DOHH2 (cell line): ENCODE results near the gene HIBCH.

Experiments
- EZH2phosphoT487 ChIP-seq: fragments of 200-600 bp; sonication (generic); IDR thresholded peaks from 2 replicates; pipeline ENCODE4 v1.6.1; 2017; ENCODE audit warnings: borderline replicate concordance, mild to moderate bottlenecking, antibody characterized with exemption, low read length, moderate library complexity, mixed read lengths
- TF ChIP-seq, protein P1 (sequence below): fragments of 200-600 bp; sonication (generic); IDR thresholded peaks from one replicate; pipeline ENCODE4 v1.5.1; 2014; ENCODE audit warnings: antibody characterized with exemption, mild to moderate bottlenecking, low read depth, low read length; ENCODE audit not compliant: poor library complexity, severe bottlenecking

DNA sequence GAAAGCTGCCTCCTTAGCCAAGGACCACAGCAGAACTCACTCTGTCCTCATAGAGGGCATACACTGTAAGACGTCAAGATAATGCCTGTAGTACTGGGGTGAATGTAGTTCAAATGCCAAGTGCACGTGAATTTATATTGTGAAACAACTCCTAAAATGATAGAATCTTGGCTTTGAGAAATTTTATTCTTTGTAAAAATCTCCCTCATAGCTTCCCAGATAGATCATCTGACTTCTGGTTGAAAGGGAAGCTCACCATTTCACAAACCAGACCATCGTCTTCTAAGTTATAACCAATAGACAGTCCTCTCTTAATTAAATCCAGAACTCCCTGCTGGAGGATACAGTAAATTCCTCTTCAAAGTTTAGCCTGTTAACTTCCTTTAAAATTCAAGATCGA lies 146.2 kb downstream of the HIBCH start:
- TF ChIP-seq, protein P1, sequence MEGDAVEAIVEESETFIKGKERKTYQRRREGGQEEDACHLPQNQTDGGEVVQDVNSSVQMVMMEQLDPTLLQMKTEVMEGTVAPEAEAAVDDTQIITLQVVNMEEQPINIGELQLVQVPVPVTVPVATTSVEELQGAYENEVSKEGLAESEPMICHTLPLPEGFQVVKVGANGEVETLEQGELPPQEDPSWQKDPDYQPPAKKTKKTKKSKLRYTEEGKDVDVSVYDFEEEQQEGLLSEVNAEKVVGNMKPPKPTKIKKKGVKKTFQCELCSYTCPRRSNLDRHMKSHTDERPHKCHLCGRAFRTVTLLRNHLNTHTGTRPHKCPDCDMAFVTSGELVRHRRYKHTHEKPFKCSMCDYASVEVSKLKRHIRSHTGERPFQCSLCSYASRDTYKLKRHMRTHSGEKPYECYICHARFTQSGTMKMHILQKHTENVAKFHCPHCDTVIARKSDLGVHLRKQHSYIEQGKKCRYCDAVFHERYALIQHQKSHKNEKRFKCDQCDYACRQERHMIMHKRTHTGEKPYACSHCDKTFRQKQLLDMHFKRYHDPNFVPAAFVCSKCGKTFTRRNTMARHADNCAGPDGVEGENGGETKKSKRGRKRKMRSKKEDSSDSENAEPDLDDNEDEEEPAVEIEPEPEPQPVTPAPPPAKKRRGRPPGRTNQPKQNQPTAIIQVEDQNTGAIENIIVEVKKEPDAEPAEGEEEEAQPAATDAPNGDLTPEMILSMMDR: no peak
- TF ChIP-seq EZH2phosphoT487: no peak
